Loucy (cell line): ENCODE results near the gene STK38L.

Source experiments
- H2AFZ ChIP-seq: fragments of 200-600 bp; sonication (generic); 2 replicates; pipeline ENCODE4 v1.6.0; 2016; ENCODE audit warnings: antibody characterized with exemption, mild to moderate bottlenecking, low read length, moderate library complexity
- H3F3A ChIP-seq: fragments of 200-600 bp; 2 replicates; pipeline ENCODE4 v1.6.0; 2016; ENCODE audit warnings: antibody characterized with exemption, low read depth, mild to moderate bottlenecking
- H3K27me3 ChIP-seq: fragments of 200-600 bp; sonication (generic); 2 replicates; pipeline ENCODE4 v1.6.1; 2014; ENCODE audit warnings: low read length, mild to moderate bottlenecking; ENCODE audit not compliant: insufficient read depth, poor library complexity, severe bottlenecking
- H3K36me3 ChIP-seq: fragments of 200-600 bp; sonication (generic); 2 replicates; pipeline ENCODE4 v1.6.1; 2016; ENCODE audit warnings: low read length; ENCODE audit not compliant: insufficient read depth
- H3K4me1 ChIP-seq: fragments of 200-600 bp; sonication (generic); 2 replicates; pipeline ENCODE4 v1.5.1; 2014; ENCODE audit warnings: low read length, mild to moderate bottlenecking; ENCODE audit not compliant: insufficient read depth, poor library complexity, severe bottlenecking
- H3K4me2 ChIP-seq: fragments of 200-600 bp; sonication (generic); 2 replicates; pipeline ENCODE4 v1.6.0; 2014; ENCODE audit warnings: antibody characterized with exemption, low read length, low read depth, mild to moderate bottlenecking; ENCODE audit not compliant: poor library complexity, severe bottlenecking
- H3K4me3 ChIP-seq: fragments of 200-600 bp; sonication (generic); 2 replicates; pipeline ENCODE4 v1.5.1; 2014; ENCODE audit warnings: low read length, mild to moderate bottlenecking, mixed read lengths; ENCODE audit not compliant: poor library complexity, severe bottlenecking
- H3K79me2 ChIP-seq: fragments of 200-600 bp; sonication (generic); 2 replicates; pipeline ENCODE4 v1.6.1; 2014; ENCODE audit warnings: low read length; ENCODE audit not compliant: insufficient read depth
- H3K9ac ChIP-seq: fragments of 200-600 bp; sonication (generic); 2 replicates; pipeline ENCODE4 v1.6.0; 2014; ENCODE audit warnings: mild to moderate bottlenecking, low read depth, low read length, moderate library complexity; ENCODE audit not compliant: poor library complexity, severe bottlenecking
- H3K9me2 ChIP-seq: fragments of 200-600 bp; sonication (generic); replicated peaks from 2 replicates; pipeline ENCODE4 v1.6.1; 2016; ENCODE audit warnings: low read depth, low read length, mixed read lengths
- H3K9me3 ChIP-seq: fragments of 200-600 bp; sonication (generic); 2 replicates; pipeline ENCODE4 v1.6.1; 2014; ENCODE audit warnings: mild to moderate bottlenecking, antibody characterized with exemption, low read length, low read depth; ENCODE audit not compliant: insufficient read depth
- H4K20me1 ChIP-seq: fragments of 200-600 bp; sonication (generic); 2 replicates; pipeline ENCODE4 v1.6.0; 2014; ENCODE audit warnings: antibody characterized with exemption, low read length, mild to moderate bottlenecking; ENCODE audit not compliant: insufficient read depth, poor library complexity, severe bottlenecking
- EZH2phosphoT487 ChIP-seq: fragments of 200-600 bp; IDR thresholded peaks from 2 replicates; pipeline ENCODE4 v1.6.1; 2018; ENCODE audit warnings: antibody characterized with exemption, mild to moderate bottlenecking, moderate library complexity, borderline replicate concordance
- TF ChIP-seq, protein P1 (sequence below): fragments of 200-600 bp; sonication (generic); conservative IDR thresholded peaks from 2 replicates; pipeline ENCODE4 v1.5.1; 2014; ENCODE audit warnings: mild to moderate bottlenecking, antibody characterized with exemption, low read length

The STK38L gene

DNA sequence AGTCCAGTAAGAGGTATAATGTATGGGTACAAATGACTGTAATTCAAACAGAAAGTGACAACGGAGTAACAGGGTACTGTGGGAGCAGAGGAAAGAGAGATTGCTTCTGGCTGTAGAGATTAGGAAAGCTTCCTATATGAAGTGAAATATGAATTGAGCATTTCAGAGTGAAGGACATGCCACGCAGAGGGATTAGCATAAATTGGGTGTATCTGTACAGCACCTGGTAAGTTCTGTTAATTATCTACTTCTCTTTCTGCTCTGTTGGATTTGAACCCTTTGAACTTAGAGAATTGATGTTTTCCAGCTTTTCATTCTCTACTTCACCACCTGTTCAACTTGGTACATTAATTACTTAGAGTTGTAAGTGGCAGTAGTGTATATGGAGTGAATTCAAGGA is 8.8 kb downstream of the STK38L start:
- Histone ChIP-seq H3K9ac (no peak overlapping the region), H3K4me1 (no peaks in the 10 kb centered on the region), H3F3A (no peaks in the 10 kb centered on the region), H3K36me3 (no peaks in the 10 kb centered on the region), H3K9me2 (no peaks in the 10 kb centered on the region), H3K4me2 (no peak overlapping the region), H3K9me3 (no peaks in the 10 kb centered on the region), H3K27me3 (no peaks in the 10 kb centered on the region), H4K20me1 (no peaks in the 10 kb centered on the region), H3K79me2 (no peaks in the 10 kb centered on the region), H2AFZ (no peak overlapping the region), H3K4me3 (no peak overlapping the region)
- TF ChIP-seq, protein P1, sequence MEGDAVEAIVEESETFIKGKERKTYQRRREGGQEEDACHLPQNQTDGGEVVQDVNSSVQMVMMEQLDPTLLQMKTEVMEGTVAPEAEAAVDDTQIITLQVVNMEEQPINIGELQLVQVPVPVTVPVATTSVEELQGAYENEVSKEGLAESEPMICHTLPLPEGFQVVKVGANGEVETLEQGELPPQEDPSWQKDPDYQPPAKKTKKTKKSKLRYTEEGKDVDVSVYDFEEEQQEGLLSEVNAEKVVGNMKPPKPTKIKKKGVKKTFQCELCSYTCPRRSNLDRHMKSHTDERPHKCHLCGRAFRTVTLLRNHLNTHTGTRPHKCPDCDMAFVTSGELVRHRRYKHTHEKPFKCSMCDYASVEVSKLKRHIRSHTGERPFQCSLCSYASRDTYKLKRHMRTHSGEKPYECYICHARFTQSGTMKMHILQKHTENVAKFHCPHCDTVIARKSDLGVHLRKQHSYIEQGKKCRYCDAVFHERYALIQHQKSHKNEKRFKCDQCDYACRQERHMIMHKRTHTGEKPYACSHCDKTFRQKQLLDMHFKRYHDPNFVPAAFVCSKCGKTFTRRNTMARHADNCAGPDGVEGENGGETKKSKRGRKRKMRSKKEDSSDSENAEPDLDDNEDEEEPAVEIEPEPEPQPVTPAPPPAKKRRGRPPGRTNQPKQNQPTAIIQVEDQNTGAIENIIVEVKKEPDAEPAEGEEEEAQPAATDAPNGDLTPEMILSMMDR: no peak
- TF ChIP-seq EZH2phosphoT487: no peak

DNA sequence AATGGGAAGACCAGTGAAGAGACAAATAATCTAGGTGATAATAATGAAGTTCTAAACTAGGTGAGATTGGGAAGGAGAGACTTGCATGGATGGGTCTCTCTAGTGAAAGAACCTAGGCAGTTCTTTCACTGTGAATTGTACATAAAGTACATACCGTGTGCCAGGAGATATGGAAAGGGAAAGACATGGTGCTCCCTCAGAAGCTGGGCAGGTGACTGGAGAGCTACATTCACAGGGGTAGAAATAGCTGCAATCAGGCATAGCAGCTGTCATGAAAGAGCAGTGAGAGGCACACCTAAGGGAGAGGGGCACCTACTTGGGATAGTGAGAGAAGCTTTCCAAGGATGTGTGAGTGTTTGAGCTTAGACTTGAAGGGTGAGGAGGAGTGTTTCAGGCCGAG is 9.3 kb downstream of the STK38L start:
- no peak for TF ChIP-seq EZH2phosphoT487
- TF ChIP-seq, protein P1: no peak
- Histone ChIP-seq H3K27me3 (no peaks in the 10 kb centered on the region), H3K9me3 (no peaks in the 10 kb centered on the region), H2AFZ (no peak overlapping the region), H3K36me3 (no peaks in the 10 kb centered on the region), H3K4me1 (no peaks in the 10 kb centered on the region), H3K9ac (no peak overlapping the region), H3F3A (no peaks in the 10 kb centered on the region), H3K4me3 (no peak overlapping the region), H3K4me2 (no peak overlapping the region), H4K20me1 (no peaks in the 10 kb centered on the region), H3K79me2 (no peaks in the 10 kb centered on the region), H3K9me2 (no peaks in the 10 kb centered on the region)

DNA sequence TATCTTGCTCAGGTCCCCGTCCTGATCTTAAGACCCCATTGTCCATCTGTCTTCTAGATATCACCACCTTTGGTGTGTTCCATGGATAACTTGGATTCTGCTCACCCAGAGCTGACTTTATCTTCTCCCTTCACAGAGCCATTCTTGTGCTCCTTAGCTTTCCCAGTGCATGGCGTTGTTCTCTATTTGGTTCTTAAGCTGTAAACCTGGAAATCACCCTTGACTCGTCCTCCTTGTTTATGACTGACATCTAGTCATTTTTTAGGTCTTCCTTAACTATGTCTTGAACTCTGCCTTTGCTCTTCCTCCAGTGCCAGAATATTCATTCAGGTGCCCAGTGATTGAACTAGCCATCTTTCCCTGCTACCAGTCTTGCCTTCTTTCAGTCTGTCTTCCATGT is 11.7 kb downstream of the STK38L start:
- no peaks in the 10 kb centered on the region for H3K9me3 ChIP-seq
- H3F3A ChIP-seq: no peaks in the 10 kb centered on the region
- H3K9me2 ChIP-seq: no peaks in the 10 kb centered on the region
- no peak overlapping the region for H2AFZ ChIP-seq
- H3K79me2 ChIP-seq: no peaks in the 10 kb centered on the region
- H4K20me1 ChIP-seq: no peaks in the 10 kb centered on the region
- H3K27me3 ChIP-seq: no peaks in the 10 kb centered on the region
- no peaks in the 10 kb centered on the region for H3K36me3 ChIP-seq
- no peak overlapping the region for H3K4me3 ChIP-seq
- peaks cover 5% of the 10 kb centered on the region for H3K4me1 ChIP-seq
- no peak overlapping the region for H3K4me2 ChIP-seq
- TF ChIP-seq EZH2phosphoT487: no peak
- TF ChIP-seq, protein P1: no peak
- H3K9ac ChIP-seq: no peak overlapping the region
